ENCODE results near the gene EPHA6. TPM values are rescaled to one million over a fixed set of nuclear protein-coding genes. Genes with fewer than 3 reads are reported as not detected.
A peak's percentile ranks its signal among the peaks of the same experiment; 100 is the strongest.

Gene EPHA6
- total RNA-seq, 4 donors from 2014 or later = not detected

DNA sequence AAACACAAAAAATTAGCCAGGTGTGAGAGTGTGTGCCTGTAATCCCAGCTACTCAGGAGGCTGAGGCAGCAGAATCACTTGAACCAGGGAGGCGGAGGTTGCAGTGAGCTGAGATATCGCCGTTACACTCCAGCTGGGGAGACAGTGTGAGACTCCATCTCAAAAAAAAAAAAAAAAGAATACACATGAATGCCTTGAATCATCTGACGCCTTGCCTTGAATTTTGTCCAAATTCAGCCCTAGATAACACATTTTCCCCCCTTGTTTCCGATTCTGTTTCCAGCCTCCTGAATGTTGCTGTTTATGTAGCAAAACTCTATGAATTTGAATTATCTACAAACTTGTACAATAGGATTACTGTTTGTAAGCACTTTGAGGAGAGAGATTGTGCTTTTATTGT is 851.5 kb downstream of the EPHA6 start:
- in situ Hi-C loops (cut with MboI; ENCODE audit: low sequenced_read_pairs in 4 of 4) = no loop called here
- peaks cover 6 to 8% of the 10 kb centered on the region in 2 donors for H3K4me1 ChIP-seq
- no peak overlapping the region for H3K27ac ChIP-seq
- ATAC-seq = no peak
- intact Hi-C loops (cut with DNase I; ENCODE audit: low total_unique reads) = no loop called here
- H3K4me3 ChIP-seq = no peak overlapping the region
- no peaks in the 10 kb centered on the region for H3K9me3 ChIP-seq
- no peaks in the 10 kb centered on the region for H3K27me3 ChIP-seq
- DNase-seq = no peak
- TF ChIP-seq, protein P1, sequence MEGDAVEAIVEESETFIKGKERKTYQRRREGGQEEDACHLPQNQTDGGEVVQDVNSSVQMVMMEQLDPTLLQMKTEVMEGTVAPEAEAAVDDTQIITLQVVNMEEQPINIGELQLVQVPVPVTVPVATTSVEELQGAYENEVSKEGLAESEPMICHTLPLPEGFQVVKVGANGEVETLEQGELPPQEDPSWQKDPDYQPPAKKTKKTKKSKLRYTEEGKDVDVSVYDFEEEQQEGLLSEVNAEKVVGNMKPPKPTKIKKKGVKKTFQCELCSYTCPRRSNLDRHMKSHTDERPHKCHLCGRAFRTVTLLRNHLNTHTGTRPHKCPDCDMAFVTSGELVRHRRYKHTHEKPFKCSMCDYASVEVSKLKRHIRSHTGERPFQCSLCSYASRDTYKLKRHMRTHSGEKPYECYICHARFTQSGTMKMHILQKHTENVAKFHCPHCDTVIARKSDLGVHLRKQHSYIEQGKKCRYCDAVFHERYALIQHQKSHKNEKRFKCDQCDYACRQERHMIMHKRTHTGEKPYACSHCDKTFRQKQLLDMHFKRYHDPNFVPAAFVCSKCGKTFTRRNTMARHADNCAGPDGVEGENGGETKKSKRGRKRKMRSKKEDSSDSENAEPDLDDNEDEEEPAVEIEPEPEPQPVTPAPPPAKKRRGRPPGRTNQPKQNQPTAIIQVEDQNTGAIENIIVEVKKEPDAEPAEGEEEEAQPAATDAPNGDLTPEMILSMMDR (IDR thresholded peaks at IDR 0.05 in 4 of 5, conservative IDR thresholded peaks at IDR 0.05 in 1 of 5) = no peak
- TF ChIP-seq POLR2A (IDR thresholded peaks at IDR 0.05) = no peak
- H3K36me3 ChIP-seq = no peaks in the 10 kb centered on the region

GRCh38 chr3:97670952-97671351 is 856.6 kb downstream of the EPHA6 start:
- Histone ChIP-seq H3K36me3 (no peaks in the 10 kb centered on the region), H3K4me1 (peaks cover 20 to 41% of the 10 kb centered on the region in 2 donors), H3K4me3 (no peak overlapping the region), H3K27me3 (no peaks in the 10 kb centered on the region), H3K27ac (peak overlapping the region in 2 of 4 donors; percentile 14 to 60), H3K9me3 (no peaks in the 10 kb centered on the region)
- ATAC-seq (peak in 1 of 2 donors; percentile 55), DNase-seq (no peak)
- in situ Hi-C loops (cut with MboI; ENCODE audit: low sequenced_read_pairs in 4 of 4) (no loop called here), intact Hi-C loops (cut with DNase I; ENCODE audit: low total_unique reads) (no loop called here)
- TF ChIP-seq, protein P1 (IDR thresholded peaks at IDR 0.05 in 4 of 5, conservative IDR thresholded peaks at IDR 0.05 in 1 of 5) = no peak
- no peak for TF ChIP-seq POLR2A (IDR thresholded peaks at IDR 0.05)

- intact Hi-C loops (cut with DNase I; ENCODE audit: low total_unique reads) (no loop called here), in situ Hi-C loops (cut with MboI; ENCODE audit: low sequenced_read_pairs in 4 of 4) (no loop called here)
- ATAC-seq = peak; percentile 60 to 83
- H3K27ac ChIP-seq = peak overlapping the region in 1 of 4 donors; percentile 74
- H3K9me3 ChIP-seq = no peaks in the 10 kb centered on the region
- no peak overlapping the region for H3K4me3 ChIP-seq
- no peaks in the 10 kb centered on the region for H3K27me3 ChIP-seq
- TF ChIP-seq, protein P1 (IDR thresholded peaks at IDR 0.05 in 4 of 5, conservative IDR thresholded peaks at IDR 0.05 in 1 of 5) = no peak
- TF ChIP-seq POLR2A (IDR thresholded peaks at IDR 0.05) = no peak
- peaks cover 20 to 41% of the 10 kb centered on the region in 2 donors for H3K4me1 ChIP-seq
- DNase-seq = peak in 1 of 2 donors; percentile 5
- no peaks in the 10 kb centered on the region for H3K36me3 ChIP-seq
These were observed 859.1 kb downstream of the EPHA6 start for GRCh38 chr3:97673357-97673997.

DNA sequence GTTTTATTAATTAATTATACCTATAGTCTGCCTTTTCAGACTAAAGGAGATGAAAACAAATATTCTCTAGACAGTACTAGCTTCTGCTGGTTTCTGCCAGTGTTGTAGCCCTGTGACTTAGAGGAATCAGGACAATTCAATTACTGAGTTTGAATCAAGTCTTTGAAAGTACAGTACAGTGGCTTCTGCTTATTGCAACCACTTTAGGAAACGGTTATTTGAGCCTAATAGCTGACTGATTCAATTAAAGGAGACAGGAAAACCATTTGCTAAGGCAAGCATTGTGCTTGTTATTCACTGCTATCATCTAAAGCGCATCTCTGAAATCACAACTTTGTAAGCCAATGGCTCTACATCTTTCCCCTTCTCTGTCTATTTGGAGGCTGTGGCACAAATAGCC is 860.1 kb downstream of the EPHA6 start:
- TF ChIP-seq, protein P1 (IDR thresholded peaks at IDR 0.05 in 4 of 5, conservative IDR thresholded peaks at IDR 0.05 in 1 of 5) = no peak
- TF ChIP-seq POLR2A (IDR thresholded peaks at IDR 0.05) = no peak
- Histone ChIP-seq H3K36me3 (no peaks in the 10 kb centered on the region), H3K4me1 (peaks cover 20 to 41% of the 10 kb centered on the region in 2 donors), H3K27ac (peak overlapping the region in 1 of 4 donors; percentile 74), H3K27me3 (no peaks in the 10 kb centered on the region), H3K4me3 (no peak overlapping the region), H3K9me3 (no peaks in the 10 kb centered on the region)
- in situ Hi-C loops (cut with MboI; ENCODE audit: low sequenced_read_pairs in 4 of 4) = no loop called here
- ATAC-seq (no peak), DNase-seq (no peak)
- intact Hi-C loops (cut with DNase I; ENCODE audit: low total_unique reads) = no loop called here

- TF ChIP-seq POLR2A (IDR thresholded peaks at IDR 0.05) = no peak
- TF ChIP-seq, protein P1 (IDR thresholded peaks at IDR 0.05 in 4 of 5, conservative IDR thresholded peaks at IDR 0.05 in 1 of 5) = no peak
- in situ Hi-C loops (cut with MboI; ENCODE audit: low sequenced_read_pairs in 4 of 4) = no loop called here
- no peaks in the 10 kb centered on the region for H3K9me3 ChIP-seq
- no peaks in the 10 kb centered on the region for H3K27me3 ChIP-seq
- intact Hi-C loops (cut with DNase I; ENCODE audit: low total_unique reads) = no loop called here
- no peaks in the 10 kb centered on the region for H3K36me3 ChIP-seq
- DNase-seq (no peak), ATAC-seq (no peak)
- no peaks in the 10 kb centered on the region for H3K4me1 ChIP-seq
- no peak overlapping the region for H3K27ac ChIP-seq
- H3K4me3 ChIP-seq = no peak overlapping the region
These were observed 865.8 kb downstream of the EPHA6 start for GRCh38 chr3:97680210-97680609.

All from gastrocnemius medialis (tissue), 4 donors.